ENCODE results near the gene PLAAT3.

DNA sequence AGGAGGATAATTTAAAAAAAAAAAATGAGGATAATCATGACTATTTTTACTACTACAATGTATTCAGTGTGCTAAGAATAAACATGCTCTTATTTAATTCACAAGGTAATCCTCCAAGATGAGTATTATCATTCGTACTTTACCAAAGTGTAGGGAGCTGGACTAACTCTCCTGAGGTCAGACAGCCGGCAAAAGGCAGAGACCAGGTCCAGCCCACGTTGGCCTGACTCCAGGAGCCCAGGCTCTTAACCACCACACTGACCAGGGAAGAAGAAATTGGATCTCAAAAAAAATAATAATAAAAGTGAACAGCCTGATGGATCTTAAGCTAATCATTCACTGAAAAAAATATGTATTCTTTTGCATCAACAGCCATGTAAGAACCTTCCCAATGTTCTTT, 25.2 kb downstream of the PLAAT3 start:
- TF ChIP-seq, protein P1, sequence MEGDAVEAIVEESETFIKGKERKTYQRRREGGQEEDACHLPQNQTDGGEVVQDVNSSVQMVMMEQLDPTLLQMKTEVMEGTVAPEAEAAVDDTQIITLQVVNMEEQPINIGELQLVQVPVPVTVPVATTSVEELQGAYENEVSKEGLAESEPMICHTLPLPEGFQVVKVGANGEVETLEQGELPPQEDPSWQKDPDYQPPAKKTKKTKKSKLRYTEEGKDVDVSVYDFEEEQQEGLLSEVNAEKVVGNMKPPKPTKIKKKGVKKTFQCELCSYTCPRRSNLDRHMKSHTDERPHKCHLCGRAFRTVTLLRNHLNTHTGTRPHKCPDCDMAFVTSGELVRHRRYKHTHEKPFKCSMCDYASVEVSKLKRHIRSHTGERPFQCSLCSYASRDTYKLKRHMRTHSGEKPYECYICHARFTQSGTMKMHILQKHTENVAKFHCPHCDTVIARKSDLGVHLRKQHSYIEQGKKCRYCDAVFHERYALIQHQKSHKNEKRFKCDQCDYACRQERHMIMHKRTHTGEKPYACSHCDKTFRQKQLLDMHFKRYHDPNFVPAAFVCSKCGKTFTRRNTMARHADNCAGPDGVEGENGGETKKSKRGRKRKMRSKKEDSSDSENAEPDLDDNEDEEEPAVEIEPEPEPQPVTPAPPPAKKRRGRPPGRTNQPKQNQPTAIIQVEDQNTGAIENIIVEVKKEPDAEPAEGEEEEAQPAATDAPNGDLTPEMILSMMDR (IDR thresholded peaks at IDR 0.05): no peak
- no peak for TF ChIP-seq POLR2AphosphoS5 (IDR thresholded peaks at IDR 0.05)
- TF ChIP-seq EP300 (IDR thresholded peaks at IDR 0.05): no peak
- no peak for TF ChIP-seq POLR2A (IDR thresholded peaks at IDR 0.05)

Measured in suprapubic skin (tissue), 4 donors.